Tibial nerve (tissue), 4 donors: ENCODE results near the gene SPINT1. TPM values are rescaled to one million over a fixed set of nuclear protein-coding genes. Genes with fewer than 3 reads are reported as not detected.
A peak's percentile ranks its signal among the peaks of the same experiment; 100 is the strongest.

Experiments used
- DNase-seq, 2 donors: peaks; one replicate each; pipeline ENCODE4 v3.0.0-alpha.2; 2019; ENCODE audit warnings: low spot score in 2 of 2
- H3K27ac ChIP-seq, 4 donors: fragments of 200-600 bp; sonication (generic) in 3 of 4; one replicate each; pipeline ENCODE4 v1.5.1; 2017 to 2019; ENCODE audit warnings: mild to moderate bottlenecking in 1 of 4
- H3K27me3 ChIP-seq, 2 donors: fragments of 200-600 bp; sonication (generic) in 1 of 2; one replicate each; pipeline versions ENCODE4 v1.5.1 to v1.6.0; 2017 to 2019
- H3K36me3 ChIP-seq, 3 donors: fragments of 200-600 bp; sonication (generic); one replicate each; pipeline ENCODE4 v1.5.1; 2018 to 2019
- H3K4me1 ChIP-seq, 4 donors: fragments of 200-600 bp; sonication (generic) in 3 of 4; one replicate each; pipeline ENCODE4 v1.5.1; 2017 to 2019
- H3K4me3 ChIP-seq, 4 donors: fragments of 200-600 bp; sonication (generic) in 3 of 4; one replicate each; pipeline ENCODE4 v1.5.1; 2017 to 2019; ENCODE audit warnings: mild to moderate bottlenecking in 1 of 4, moderate library complexity in 1 of 4
- H3K9me3 ChIP-seq, 4 donors: fragments of 200-600 bp; sonication (generic) in 3 of 4; one replicate each; pipeline ENCODE4 v1.5.1; 2017 to 2019
- EP300 ChIP-seq, 2 donors: sonication (generic); formaldehyde crosslinking; IDR thresholded peaks; one replicate each; pipeline ENCODE4 v1.6.1; 2017; ENCODE audit warnings: antibody characterized with exemption in 2 of 2, mild to moderate bottlenecking in 1 of 2
- POLR2A ChIP-seq, 2 donors: fragments of 450-650 bp; IDR thresholded peaks; one replicate each; pipeline ENCODE4 v1.6.1; 2017; ENCODE audit warnings: antibody characterized with exemption in 2 of 2, mild to moderate bottlenecking in 2 of 2, moderate library complexity in 2 of 2
- WGBS, 2 donors: methylation state at CpG; one replicate each; pipeline ENCODE4 v1.1.5; 2018; 5-methylcytosine and 5-hydroxymethylcytosine counted together
- total RNA-seq, 4 donors: library from RNA; depleted of rRNA; stranded (reverse); fragments of >200 nt; gene quantifications; one replicate each; pipeline ENCODE4 v1.1.0, GENCODE V29; 2016
- TF ChIP-seq, protein P1 (sequence below), 5 experiments: fragments of 200-600 bp in 3 of 5; fragments of 450-650 bp in 2 of 5; sonication (generic) in 3 of 5; IDR thresholded peaks; one replicate each; pipeline ENCODE4 v1.5.1; 2016 to 2019; ENCODE audit warnings: antibody characterized with exemption in 5 of 5, mild to moderate bottlenecking in 3 of 5, moderate library complexity in 2 of 5

SPINT1 gene, protein sequence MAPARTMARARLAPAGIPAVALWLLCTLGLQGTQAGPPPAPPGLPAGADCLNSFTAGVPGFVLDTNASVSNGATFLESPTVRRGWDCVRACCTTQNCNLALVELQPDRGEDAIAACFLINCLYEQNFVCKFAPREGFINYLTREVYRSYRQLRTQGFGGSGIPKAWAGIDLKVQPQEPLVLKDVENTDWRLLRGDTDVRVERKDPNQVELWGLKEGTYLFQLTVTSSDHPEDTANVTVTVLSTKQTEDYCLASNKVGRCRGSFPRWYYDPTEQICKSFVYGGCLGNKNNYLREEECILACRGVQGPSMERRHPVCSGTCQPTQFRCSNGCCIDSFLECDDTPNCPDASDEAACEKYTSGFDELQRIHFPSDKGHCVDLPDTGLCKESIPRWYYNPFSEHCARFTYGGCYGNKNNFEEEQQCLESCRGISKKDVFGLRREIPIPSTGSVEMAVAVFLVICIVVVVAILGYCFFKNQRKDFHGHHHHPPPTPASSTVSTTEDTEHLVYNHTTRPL
- total RNA-seq, result 10 to 100 TPM in 1 of 4 donors, 1 to 10 TPM in 3; 1.1 to 12.0 (median 4.2) TPM

DNA sequence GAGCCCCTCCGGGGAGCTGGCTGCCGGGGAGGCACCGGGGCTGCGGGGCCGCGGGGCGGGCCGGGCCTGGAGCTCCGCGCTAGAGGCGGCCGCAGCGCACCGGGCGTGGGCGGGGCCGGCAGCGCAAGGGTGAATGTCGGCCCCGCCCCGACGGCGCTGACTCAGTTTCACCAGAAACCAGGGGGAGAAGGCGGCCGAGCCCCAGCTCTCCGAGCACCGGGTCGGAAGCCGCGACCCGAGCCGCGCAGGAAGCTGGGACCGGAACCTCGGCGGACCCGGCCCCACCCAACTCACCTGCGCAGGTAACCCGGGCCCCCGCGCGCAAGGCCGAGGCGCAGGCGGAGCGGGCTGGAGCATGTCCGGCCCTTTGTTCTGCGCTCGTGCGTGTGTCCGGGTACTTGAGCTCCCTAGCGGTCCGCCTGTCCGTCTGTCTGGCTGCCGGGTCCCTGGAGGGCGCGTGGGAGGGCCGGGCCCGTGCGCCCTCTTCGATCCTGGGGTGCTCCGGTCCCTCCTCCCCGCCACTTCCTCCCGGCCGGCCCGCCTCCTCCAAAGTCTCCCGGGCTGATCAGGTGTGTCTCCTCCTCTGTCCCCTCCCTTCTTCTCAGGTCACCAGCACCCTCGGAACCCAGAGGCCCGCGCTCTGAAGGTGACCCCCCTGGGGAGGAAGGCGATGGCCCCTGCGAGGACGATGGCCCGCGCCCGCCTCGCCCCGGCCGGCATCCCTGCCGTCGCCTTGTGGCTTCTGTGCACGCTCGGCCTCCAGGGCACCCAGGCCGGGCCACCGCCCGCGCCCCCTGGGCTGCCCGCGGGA, at the start of gene SPINT1:
Gene SPINT1, plus strand, starts transcription at position 164 of the 811 bp plus-strand sequence. Its CDS starts 507 bp downstream, at position 671.
- peak within 1 kb of the TSS; percentile 26 to 57 (median 43) for H3K4me3 ChIP-seq
- H3K36me3 ChIP-seq, result no peaks in the 10 kb centered on the region
- H3K9me3 ChIP-seq, result no peaks in the 10 kb centered on the region
- peak within 1 kb of the TSS in 1 of 4 donors; percentile 69 for H3K27ac ChIP-seq
- no peak for DNase-seq
- peaks cover 0 to 20% (median 11%) of the 10 kb centered on the region in 4 donors for H3K4me1 ChIP-seq
- TF ChIP-seq, protein P1, sequence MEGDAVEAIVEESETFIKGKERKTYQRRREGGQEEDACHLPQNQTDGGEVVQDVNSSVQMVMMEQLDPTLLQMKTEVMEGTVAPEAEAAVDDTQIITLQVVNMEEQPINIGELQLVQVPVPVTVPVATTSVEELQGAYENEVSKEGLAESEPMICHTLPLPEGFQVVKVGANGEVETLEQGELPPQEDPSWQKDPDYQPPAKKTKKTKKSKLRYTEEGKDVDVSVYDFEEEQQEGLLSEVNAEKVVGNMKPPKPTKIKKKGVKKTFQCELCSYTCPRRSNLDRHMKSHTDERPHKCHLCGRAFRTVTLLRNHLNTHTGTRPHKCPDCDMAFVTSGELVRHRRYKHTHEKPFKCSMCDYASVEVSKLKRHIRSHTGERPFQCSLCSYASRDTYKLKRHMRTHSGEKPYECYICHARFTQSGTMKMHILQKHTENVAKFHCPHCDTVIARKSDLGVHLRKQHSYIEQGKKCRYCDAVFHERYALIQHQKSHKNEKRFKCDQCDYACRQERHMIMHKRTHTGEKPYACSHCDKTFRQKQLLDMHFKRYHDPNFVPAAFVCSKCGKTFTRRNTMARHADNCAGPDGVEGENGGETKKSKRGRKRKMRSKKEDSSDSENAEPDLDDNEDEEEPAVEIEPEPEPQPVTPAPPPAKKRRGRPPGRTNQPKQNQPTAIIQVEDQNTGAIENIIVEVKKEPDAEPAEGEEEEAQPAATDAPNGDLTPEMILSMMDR (IDR thresholded peaks at IDR 0.05), result no peak
- TF ChIP-seq EP300 (IDR thresholded peaks at IDR 0.05) (no peak), POLR2A (IDR thresholded peaks at IDR 0.05) (no peak)
- WGBS, 2 donors, result 1% methylated on average over 19 to 25 of the region's 89 CpGs
- peaks cover 0 to 30% of the 10 kb centered on the region in 2 donors for H3K27me3 ChIP-seq

DNA sequence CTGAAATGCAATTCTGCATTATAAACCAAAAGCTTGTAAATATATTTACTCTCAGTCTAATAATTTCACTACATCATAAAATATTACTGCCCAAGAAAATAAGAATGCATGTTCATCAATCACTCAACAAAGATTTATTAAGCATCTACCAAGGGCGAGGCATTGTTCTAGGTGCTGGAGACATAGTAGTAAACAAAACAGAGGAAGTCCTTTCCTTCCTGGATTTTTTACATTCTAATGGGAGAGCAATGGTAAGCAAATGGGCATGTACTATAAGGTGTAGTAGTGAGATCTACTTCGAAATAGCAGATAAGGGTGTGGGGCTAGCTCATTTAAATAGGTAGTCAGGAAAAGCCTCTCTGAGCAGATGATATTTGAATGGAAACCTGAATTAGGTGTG, 47.8 kb upstream of the SPINT1 start:
- no peak overlapping the region for H3K27ac ChIP-seq
- H3K9me3 ChIP-seq, result no peaks in the 10 kb centered on the region
- 78 to 82% methylated on average over 2 of the region's 2 CpGs for WGBS, 2 donors
- H3K27me3 ChIP-seq, result no peaks in the 10 kb centered on the region
- TF ChIP-seq EP300 (IDR thresholded peaks at IDR 0.05), result no peak
- TF ChIP-seq, protein P1 (IDR thresholded peaks at IDR 0.05), result no peak
- TF ChIP-seq POLR2A (IDR thresholded peaks at IDR 0.05), result no peak
- peaks cover 0 to 21% (median 0%) of the 10 kb centered on the region in 3 donors for H3K36me3 ChIP-seq
- no peak overlapping the region for H3K4me3 ChIP-seq
- H3K4me1 ChIP-seq, result peaks cover 0 to 17% (median 0%) of the 10 kb centered on the region in 4 donors
- no peak for DNase-seq

DNA sequence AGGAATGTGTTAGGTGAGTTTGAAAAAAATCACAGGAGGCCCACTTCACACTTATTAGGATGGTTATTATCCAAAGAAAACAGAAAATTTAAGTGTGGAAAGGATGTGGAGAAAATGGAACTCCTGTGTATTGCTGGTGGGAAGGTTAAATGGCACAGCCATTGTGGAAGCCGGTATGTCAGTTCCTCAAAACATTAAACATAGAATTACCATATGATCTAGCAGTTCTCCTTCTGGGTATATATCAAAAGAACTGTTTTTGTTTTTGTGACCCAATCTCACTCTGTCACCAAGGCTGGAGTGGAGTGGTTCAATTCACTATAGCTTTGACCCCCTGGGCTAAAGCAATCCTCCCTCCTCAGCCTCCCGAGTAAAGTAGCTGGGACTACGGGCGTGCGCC, 47.3 kb upstream of the SPINT1 start:
- Histone ChIP-seq H3K36me3 (peaks cover 0 to 16% (median 0%) of the 10 kb centered on the region in 3 donors), H3K27me3 (no peaks in the 10 kb centered on the region), H3K9me3 (no peaks in the 10 kb centered on the region), H3K4me3 (no peak overlapping the region), H3K4me1 (peaks cover 0 to 17% (median 0%) of the 10 kb centered on the region in 4 donors), H3K27ac (no peak overlapping the region)
- 86 to 90% methylated on average over 5 of the region's 5 CpGs for WGBS, 2 donors
- DNase-seq, result no peak
- TF ChIP-seq, protein P1 (IDR thresholded peaks at IDR 0.05), result no peak
- no peak for TF ChIP-seq EP300 (IDR thresholded peaks at IDR 0.05)
- no peak for TF ChIP-seq POLR2A (IDR thresholded peaks at IDR 0.05)

DNA sequence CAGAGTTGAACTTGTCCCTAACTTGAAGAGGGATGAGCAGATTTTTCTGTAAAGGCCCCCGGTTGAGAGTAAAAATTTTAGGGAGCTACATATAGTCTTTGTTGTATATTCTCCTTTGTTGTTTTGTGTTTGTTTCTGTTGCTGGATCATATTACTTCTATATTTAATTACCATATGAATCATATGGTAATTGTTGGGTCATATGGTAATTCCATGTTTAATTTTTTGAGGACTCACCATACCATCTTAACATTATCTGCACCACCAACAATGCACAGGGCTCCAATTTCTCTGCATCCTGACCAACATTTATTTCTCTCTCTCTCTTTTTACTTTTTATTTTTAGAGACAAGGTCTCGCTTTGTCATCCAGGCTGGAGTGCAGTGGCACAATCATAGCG, 44.3 kb upstream of the SPINT1 start:
- H3K4me3 ChIP-seq, result no peak overlapping the region
- peaks cover 0 to 15% (median 0%) of the 10 kb centered on the region in 4 donors for H3K4me1 ChIP-seq
- WGBS, 2 donors, result 87 to 92% methylated on average over 3 of the region's 3 CpGs
- H3K27me3 ChIP-seq, result no peaks in the 10 kb centered on the region
- H3K9me3 ChIP-seq, result no peaks in the 10 kb centered on the region
- H3K36me3 ChIP-seq, result peaks cover 0 to 22% (median 0%) of the 10 kb centered on the region in 3 donors
- DNase-seq, result no peak
- H3K27ac ChIP-seq, result no peak overlapping the region
- TF ChIP-seq, protein P1 (IDR thresholded peaks at IDR 0.05), result no peak
- TF ChIP-seq EP300 (IDR thresholded peaks at IDR 0.05) (no peak), POLR2A (IDR thresholded peaks at IDR 0.05) (no peak)
